NAMALWA (cell line): ENCODE measurements around the gene PDE4D.
"Not testable (repeated sequence)": the region's sequence is repeated elsewhere in the genome, so short reads cannot be mapped to it uniquely, and the experiment has no call there.

Experiments used
- DNase-seq: peaks from one replicate; pipeline ENCODE4 v3.0.0-alpha.2; 2015; ENCODE audit warnings: low spot score

Gene PDE4D

GRCh38 chr5:59463618-59464166 lies 429.8 kb downstream of the PDE4D start:
- DNase-seq = not testable (repeated sequence)

GRCh38 chr5:59462956-59463355 lies 430.6 kb downstream of the PDE4D start:
- DNase-seq = no peak

DNA sequence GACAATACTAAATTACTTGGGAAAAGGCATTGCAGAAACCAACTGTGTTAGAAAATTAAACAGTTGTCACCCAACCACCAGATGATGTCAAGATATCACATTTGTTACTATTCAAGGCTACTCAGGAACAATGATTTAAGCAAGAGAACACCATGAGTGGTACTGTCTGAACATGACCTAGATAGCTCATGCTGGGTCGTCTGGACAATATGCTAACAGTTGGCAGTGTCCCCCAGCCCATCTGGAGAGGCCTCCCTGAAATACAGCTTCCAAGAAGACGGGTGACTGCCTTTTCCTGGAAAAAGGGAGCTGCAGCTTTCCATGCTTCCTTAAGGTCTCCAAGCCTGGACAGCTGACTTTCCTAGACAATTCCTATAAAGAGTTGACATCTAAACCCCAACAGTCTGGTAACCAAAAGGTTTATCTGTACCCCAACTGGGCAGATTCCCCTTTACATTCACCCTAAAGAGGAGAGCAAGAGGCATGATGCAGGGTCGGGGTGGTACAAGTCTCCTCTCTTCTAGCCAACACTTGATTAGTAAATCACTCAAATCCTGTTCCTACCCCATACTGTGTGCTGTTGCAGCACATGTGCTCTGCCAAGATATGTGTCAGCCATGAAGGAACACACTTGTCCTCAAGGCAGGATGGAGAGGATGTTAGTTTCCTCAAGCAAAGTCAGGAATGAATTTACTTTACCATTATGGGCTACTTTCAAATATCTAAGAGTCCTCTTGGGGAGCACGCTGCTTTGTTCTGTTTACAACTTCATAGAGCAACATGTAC lies 433.0 kb downstream of the PDE4D start:
- DNase-seq = no peak

- DNase-seq = no peak
Measured at GRCh38 chr5:59458966-59459729, 434.4 kb downstream of the PDE4D start.

DNA sequence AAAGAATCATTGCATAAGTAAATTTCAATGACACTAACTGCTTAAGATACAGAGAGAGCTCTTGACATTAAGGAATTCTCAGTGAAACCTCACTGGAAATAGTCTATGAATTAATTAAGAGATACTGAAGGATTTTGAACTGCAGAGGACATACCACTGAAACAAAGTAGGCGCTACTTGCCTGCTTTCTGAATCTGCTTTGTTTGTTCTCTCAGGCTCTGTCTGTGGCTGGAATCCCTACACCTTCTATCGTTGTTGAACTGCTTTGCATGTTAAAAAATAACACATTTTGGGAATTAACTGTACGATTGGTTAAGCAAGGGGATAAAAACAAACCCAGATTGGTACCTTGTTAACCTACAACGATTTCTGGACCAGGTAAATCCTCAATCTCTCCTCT lies 435.2 kb downstream of the PDE4D start:
- DNase-seq = no peak

GRCh38 chr5:59449905-59450644 lies 443.5 kb downstream of the PDE4D start:
- DNase-seq = peak; percentile 1

GRCh38 chr5:59446356-59446755 lies 447.2 kb downstream of the PDE4D start:
- no peak for DNase-seq

- no peak for DNase-seq
Measured at GRCh38 chr5:59445741-59446140, 447.8 kb downstream of the PDE4D start.

DNA sequence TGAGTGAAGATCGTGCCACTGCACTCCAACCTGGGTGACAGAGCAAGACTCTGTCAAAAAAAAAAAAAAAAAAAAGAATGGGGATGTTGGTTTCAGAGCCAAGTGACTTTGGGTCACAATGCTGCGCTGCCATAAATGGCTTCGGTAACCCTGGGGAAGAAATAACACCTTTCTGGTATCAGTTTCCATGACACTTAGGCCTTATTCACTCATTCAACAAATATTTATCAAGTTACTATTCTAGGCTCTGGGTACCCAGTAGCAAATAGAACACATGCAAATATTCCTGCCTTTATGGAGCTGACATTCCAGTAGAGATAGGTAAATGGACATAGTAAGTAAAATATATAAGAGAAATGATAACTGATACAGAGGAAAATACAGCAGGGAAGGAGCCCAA lies 454.2 kb downstream of the PDE4D start:
- DNase-seq = no peak

DNA sequence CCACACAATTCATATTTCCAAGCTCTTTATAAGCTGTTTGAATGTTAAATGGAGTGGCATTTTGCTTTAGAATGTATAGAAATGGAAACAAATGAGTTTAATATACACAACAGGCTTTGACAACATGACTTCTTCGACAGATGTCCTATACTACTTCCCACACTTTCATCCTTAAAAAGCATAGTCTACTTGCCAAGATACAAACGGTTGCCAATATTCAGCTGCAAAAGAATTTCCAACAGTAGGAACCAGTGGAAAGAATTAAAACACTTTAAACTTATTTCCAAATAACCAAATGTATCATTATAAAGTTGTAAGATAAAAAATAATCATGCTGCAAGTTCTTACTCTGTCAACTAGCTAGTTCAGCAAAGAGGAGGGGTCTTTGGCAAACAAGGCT lies 456.4 kb downstream of the PDE4D start:
- no peak for DNase-seq

DNA sequence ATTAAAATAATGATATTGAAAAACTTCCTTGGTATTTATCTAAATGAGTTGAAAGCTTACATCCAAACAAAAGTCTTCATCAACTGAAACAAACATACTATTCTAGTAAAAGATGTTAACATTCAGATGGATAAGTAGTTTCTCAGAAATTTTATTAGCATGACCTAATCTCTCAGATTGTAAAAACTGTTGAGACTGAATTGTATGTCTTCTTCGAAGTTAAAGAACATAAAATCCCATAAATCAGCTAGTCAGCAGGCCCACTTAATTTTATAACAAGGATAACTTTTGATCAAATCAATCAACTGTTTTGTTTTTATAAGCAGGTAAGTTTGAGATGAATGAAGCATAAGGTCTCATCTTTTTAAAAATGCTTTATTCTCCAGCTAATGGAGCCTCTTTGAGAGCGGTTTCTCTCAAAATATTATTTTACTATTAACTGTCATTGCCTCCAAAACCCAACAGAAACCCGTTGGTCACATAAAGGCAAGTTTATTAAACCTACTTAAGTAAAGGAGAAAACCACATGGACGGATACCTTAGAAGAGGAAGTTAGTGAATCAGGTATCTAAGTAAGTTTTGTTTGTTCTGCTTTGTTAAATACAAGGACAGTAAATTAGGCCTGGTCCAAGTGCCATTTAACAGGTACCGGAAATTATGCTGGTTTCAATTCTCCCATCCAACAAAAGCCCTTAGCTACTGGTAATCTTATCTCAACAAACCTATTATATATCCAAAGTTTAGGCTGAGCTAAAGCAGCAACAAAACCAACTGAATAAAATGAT lies 457.0 kb downstream of the PDE4D start:
- DNase-seq = no peak

- no peak for DNase-seq
Measured at GRCh38 chr5:59433174-59433573, 460.4 kb downstream of the PDE4D start.

DNA sequence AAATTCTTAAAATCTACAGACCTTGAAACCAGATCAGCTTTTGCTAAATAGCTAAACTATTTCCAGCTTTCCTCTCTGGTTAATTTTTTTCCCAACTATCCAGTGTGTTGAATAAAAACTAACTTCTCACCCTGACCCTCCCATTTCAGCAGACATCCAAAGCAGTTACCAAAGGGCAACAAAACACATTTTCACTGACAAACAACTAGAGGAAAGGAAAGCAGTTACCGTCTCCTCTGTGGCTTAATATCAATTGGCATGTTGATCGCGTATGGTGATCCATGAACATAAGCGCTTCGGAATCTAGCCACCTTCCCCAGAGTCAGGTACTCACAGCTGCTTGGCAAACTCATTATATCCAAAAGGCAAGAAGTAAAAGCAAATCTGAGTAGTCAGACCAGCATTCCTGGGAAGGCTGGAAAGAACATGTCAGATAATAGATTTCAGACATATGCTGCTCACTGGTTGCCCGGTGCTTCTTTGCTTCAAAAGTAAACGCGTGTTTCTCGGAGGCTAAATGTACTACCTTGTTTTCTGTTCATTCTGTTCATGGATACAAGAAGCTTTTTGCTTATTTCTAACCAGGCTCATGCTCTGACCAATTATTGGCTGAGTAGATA lies 463.4 kb downstream of the PDE4D start:
- DNase-seq = no peak

- no peak for DNase-seq
Measured at GRCh38 chr5:59428391-59428790, 465.1 kb downstream of the PDE4D start.

GRCh38 chr5:59424515-59424914 lies 469.0 kb downstream of the PDE4D start:
- no peak for DNase-seq

DNA sequence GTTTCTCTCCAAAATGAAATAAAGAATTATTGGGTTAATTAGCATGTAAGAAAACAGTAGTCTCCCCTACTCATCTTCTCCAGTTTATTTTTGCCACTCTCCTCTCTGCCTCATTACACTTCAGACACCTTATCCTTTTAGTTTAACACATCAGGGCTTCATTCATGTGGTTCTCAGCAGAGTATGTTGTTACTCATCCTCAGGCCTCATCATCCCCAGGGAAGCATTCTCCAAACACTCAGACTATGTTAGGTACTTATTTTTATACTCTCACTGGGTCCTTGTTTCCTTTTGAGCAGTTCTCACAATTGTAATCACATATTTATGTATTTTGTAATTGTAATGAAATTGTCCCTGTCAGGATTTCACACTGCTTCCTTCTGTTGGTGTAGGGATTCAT lies 470.5 kb downstream of the PDE4D start:
- no peak for DNase-seq

DNA sequence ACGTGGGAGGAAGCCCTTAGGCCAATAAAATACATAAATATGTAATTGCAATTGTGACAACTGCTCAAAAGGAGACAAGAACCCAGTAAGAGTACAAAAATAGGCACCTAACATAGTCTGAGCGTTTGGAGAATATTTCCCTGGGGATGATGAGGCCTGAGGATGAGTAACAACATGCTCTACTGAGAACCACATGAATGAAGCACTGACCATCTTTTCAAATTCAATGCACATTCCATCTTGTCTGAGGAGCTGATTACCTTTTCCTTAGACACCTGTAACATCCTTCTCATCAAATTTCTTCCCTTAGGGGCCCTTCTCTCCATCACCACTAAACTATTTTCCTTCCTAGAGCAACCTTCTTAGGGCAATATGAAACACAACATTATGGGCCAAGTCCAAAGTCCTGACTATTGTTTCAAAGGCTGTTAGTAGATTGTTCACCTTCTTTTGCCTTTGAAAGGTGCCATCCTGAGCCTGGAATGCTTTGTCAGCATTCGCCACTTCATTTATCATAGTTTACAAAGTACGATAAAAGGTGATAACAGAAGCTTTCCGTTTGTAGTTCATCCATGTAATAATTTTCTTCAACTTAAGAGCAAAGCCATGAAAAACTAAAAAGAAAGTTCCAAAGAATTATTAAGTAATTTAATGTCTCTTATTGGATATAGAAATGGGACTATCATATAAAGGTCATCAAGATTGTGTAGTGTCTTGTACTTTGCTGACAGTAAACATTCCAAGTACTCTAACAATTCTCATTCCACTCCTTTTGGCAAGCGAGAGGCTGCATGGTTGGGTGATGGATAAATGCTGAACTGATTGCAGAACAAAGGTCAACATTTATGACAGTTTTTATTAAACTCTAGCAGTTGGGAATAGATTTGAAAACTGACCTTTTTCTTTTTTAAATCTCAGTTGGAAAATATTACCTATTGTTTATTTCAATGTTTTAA lies 471.3 kb downstream of the PDE4D start:
- no peak for DNase-seq

DNA sequence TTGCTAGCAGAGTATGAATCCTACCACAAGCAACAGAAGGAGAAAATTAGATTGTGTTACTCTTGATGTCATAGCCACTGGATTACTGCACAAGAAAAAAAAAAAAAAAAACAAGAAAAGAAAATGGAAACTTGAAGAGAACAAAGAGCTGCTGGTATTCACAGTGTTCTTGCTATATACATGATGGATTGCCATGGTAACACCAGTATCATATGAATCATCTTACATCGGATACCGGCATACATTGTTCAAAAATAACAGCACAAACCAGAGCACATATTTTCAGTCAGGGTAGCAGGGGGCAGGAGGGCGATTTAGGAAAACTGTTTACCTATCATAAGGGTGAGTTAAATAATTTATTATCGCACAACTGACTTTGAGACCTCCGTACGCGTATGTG lies 472.9 kb downstream of the PDE4D start:
- no peak for DNase-seq

GRCh38 chr5:59418808-59419207 lies 474.7 kb downstream of the PDE4D start:
- no peak for DNase-seq

DNA sequence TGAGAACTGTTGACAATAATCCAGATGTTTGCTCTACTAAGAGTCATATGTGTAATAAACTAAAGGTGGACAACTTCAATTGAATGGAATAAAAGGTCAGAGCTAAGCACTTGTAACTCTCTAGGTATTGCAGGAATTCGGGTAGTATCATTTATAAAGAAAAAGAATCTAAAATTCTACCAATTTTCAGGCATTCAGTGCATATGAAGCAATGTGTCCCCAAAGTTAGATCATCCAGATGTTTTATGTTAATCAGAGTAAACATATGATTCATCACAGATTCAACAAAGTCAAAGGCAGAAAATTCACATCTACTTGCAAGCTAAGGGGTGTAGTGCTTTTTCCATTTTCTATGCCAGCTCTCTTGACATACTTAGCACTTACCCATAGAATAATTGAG lies 477.1 kb downstream of the PDE4D start:
- no peak for DNase-seq
